Activated naive CD8-positive, alpha-beta T cell treated with anti-CD3 and anti-CD28 coated beads for 36 hours (primary cell): ENCODE results near the gene CELF2. TPM values are rescaled to one million over a fixed set of nuclear protein-coding genes. Genes with fewer than 3 reads are reported as not detected.
A peak's percentile ranks its signal among the peaks of the same experiment; 100 is the strongest.

Source experiments
- DNase-seq: peaks from one replicate; pipeline ENCODE4 v3.0.0; 2021
- H3K27ac Mint-ChIP-seq: one replicate; pipeline ENCODE4 v1.8.0; 2022; ENCODE audit warnings: mild to moderate bottlenecking, moderate library complexity, mixed read lengths
- H3K27me3 Mint-ChIP-seq: one replicate; pipeline ENCODE4 v1.8.0; 2022; ENCODE audit warnings: mild to moderate bottlenecking, mixed read lengths
- H3K36me3 Mint-ChIP-seq: one replicate; pipeline ENCODE4 v1.8.0; 2021; ENCODE audit warnings: mild to moderate bottlenecking, mixed read lengths
- H3K4me1 Mint-ChIP-seq: one replicate; pipeline ENCODE4 v1.8.0; 2021; ENCODE audit warnings: mixed read lengths
- H3K4me3 Mint-ChIP-seq: one replicate; pipeline ENCODE4 v1.8.0; 2022; ENCODE audit warnings: mild to moderate bottlenecking, moderate library complexity, mixed read lengths
- H3K9me3 Mint-ChIP-seq: one replicate; pipeline ENCODE4 v1.8.0; 2022; ENCODE audit warnings: mixed read lengths
- total RNA-seq, 2 experiments: library from RNA; stranded (reverse); gene quantifications; one replicate each; pipeline ENCODE4 v1.2.3, GENCODE V29; 2021

CELF2 gene
- total RNA-seq, 2 experiments from 2014 or later: 137 to 139 TPM

GRCh38 chr10:11261143-11261542 is 243.5 kb downstream of the CELF2 start:
- Mint-ChIP-seq H3K9me3 (no peaks in the 10 kb centered on the region), H3K27ac (peak overlapping the region; percentile 59), H3K4me3 (no peak overlapping the region), H3K4me1 (peaks cover 80% of the 10 kb centered on the region), H3K36me3 (peaks cover 83% of the 10 kb centered on the region), H3K27me3 (no peaks in the 10 kb centered on the region)
- no peak for DNase-seq

GRCh38 chr10:11261687-11262493 is 244.2 kb downstream of the CELF2 start:
- Mint-ChIP-seq H3K4me3 (no peak overlapping the region), H3K27ac (peak overlapping the region; percentile 59), H3K9me3 (no peaks in the 10 kb centered on the region), H3K27me3 (no peaks in the 10 kb centered on the region), H3K4me1 (peaks cover 79% of the 10 kb centered on the region), H3K36me3 (peaks cover 83% of the 10 kb centered on the region)
- DNase-seq: no peak

GRCh38 chr10:11262494-11263345 is 245.0 kb downstream of the CELF2 start:
- Mint-ChIP-seq H3K36me3 (peaks cover 79% of the 10 kb centered on the region), H3K4me1 (peaks cover 78% of the 10 kb centered on the region), H3K27ac (peak overlapping the region; percentile 59), H3K27me3 (no peaks in the 10 kb centered on the region), H3K9me3 (no peaks in the 10 kb centered on the region), H3K4me3 (no peak overlapping the region)
- DNase-seq: no peak

- H3K27me3 Mint-ChIP-seq: no peaks in the 10 kb centered on the region
- peak overlapping the region; percentile 52 for H3K27ac Mint-ChIP-seq
- no peaks in the 10 kb centered on the region for H3K9me3 Mint-ChIP-seq
- H3K4me1 Mint-ChIP-seq: peaks cover 81% of the 10 kb centered on the region
- H3K4me3 Mint-ChIP-seq: no peak overlapping the region
- no peak for DNase-seq
- peaks cover 71% of the 10 kb centered on the region for H3K36me3 Mint-ChIP-seq
These were observed 246.1 kb downstream of the CELF2 start for GRCh38 chr10:11263767-11264166.

GRCh38 chr10:11264296-11265048 is 246.8 kb downstream of the CELF2 start:
- DNase-seq: no peak
- peaks cover 72% of the 10 kb centered on the region for H3K36me3 Mint-ChIP-seq
- H3K9me3 Mint-ChIP-seq: no peaks in the 10 kb centered on the region
- no peaks in the 10 kb centered on the region for H3K27me3 Mint-ChIP-seq
- H3K4me3 Mint-ChIP-seq: no peak overlapping the region
- H3K4me1 Mint-ChIP-seq: peaks cover 85% of the 10 kb centered on the region
- H3K27ac Mint-ChIP-seq: peak overlapping the region; percentile 52

- no peaks in the 10 kb centered on the region for H3K9me3 Mint-ChIP-seq
- DNase-seq: no peak
- H3K4me1 Mint-ChIP-seq: peaks cover 88% of the 10 kb centered on the region
- H3K4me3 Mint-ChIP-seq: no peak overlapping the region
- H3K36me3 Mint-ChIP-seq: peaks cover 72% of the 10 kb centered on the region
- H3K27me3 Mint-ChIP-seq: no peaks in the 10 kb centered on the region
- peak overlapping the region; percentile 52 for H3K27ac Mint-ChIP-seq
These were observed 247.8 kb downstream of the CELF2 start for GRCh38 chr10:11265484-11265883.

GRCh38 chr10:11266426-11266825 is 248.8 kb downstream of the CELF2 start:
- no peaks in the 10 kb centered on the region for H3K27me3 Mint-ChIP-seq
- H3K4me3 Mint-ChIP-seq: no peak overlapping the region
- H3K4me1 Mint-ChIP-seq: peaks cover 86% of the 10 kb centered on the region
- DNase-seq: no peak
- peaks cover 76% of the 10 kb centered on the region for H3K36me3 Mint-ChIP-seq
- H3K9me3 Mint-ChIP-seq: no peaks in the 10 kb centered on the region
- H3K27ac Mint-ChIP-seq: peak overlapping the region; percentile 75

GRCh38 chr10:11270135-11270857 is 252.6 kb downstream of the CELF2 start:
- peaks cover 73% of the 10 kb centered on the region for H3K36me3 Mint-ChIP-seq
- no peaks in the 10 kb centered on the region for H3K9me3 Mint-ChIP-seq

GRCh38 chr10:11270858-11271179 is 253.1 kb downstream of the CELF2 start:
- DNase-seq: no peak
- peak overlapping the region; percentile 88 for H3K27ac Mint-ChIP-seq
- H3K36me3 Mint-ChIP-seq: peaks cover 72% of the 10 kb centered on the region
- H3K4me3 Mint-ChIP-seq: no peak overlapping the region
- H3K9me3 Mint-ChIP-seq: no peaks in the 10 kb centered on the region
- no peaks in the 10 kb centered on the region for H3K27me3 Mint-ChIP-seq
- H3K4me1 Mint-ChIP-seq: peaks cover 75% of the 10 kb centered on the region

More at GRCh38 chr10:11270135-11270857, 252.6 kb downstream of the CELF2 start:
- H3K27me3 Mint-ChIP-seq: no peaks in the 10 kb centered on the region
- DNase-seq: peak; percentile 75
- H3K4me1 Mint-ChIP-seq: peaks cover 76% of the 10 kb centered on the region
- peak overlapping the region; percentile 88 for H3K27ac Mint-ChIP-seq
- H3K4me3 Mint-ChIP-seq: no peak overlapping the region

GRCh38 chr10:11272915-11273389 is 255.3 kb downstream of the CELF2 start:
- no peak for DNase-seq
- peak overlapping the region; percentile 32 for H3K4me3 Mint-ChIP-seq
- peak overlapping the region; percentile 62 for H3K27ac Mint-ChIP-seq
- H3K9me3 Mint-ChIP-seq: no peaks in the 10 kb centered on the region
- peaks cover 69% of the 10 kb centered on the region for H3K36me3 Mint-ChIP-seq
- no peaks in the 10 kb centered on the region for H3K27me3 Mint-ChIP-seq
- H3K4me1 Mint-ChIP-seq: peaks cover 65% of the 10 kb centered on the region

- H3K4me3 Mint-ChIP-seq: no peak overlapping the region
- no peaks in the 10 kb centered on the region for H3K27me3 Mint-ChIP-seq
- DNase-seq: no peak
- H3K36me3 Mint-ChIP-seq: peaks cover 69% of the 10 kb centered on the region
- no peaks in the 10 kb centered on the region for H3K9me3 Mint-ChIP-seq
- peak overlapping the region; percentile 61 for H3K27ac Mint-ChIP-seq
- H3K4me1 Mint-ChIP-seq: peaks cover 52% of the 10 kb centered on the region
These were observed 256.8 kb downstream of the CELF2 start for GRCh38 chr10:11274452-11274851.

- no peak for DNase-seq
- Mint-ChIP-seq H3K27ac (peak overlapping the region; percentile 60), H3K4me1 (peaks cover 44% of the 10 kb centered on the region), H3K4me3 (no peak overlapping the region), H3K27me3 (no peaks in the 10 kb centered on the region), H3K9me3 (no peaks in the 10 kb centered on the region), H3K36me3 (peaks cover 63% of the 10 kb centered on the region)
These were observed 258.0 kb downstream of the CELF2 start for GRCh38 chr10:11275651-11276050.

- H3K36me3 Mint-ChIP-seq: peaks cover 64% of the 10 kb centered on the region
- peak overlapping the region; percentile 31 for H3K27ac Mint-ChIP-seq
- no peaks in the 10 kb centered on the region for H3K9me3 Mint-ChIP-seq
- H3K27me3 Mint-ChIP-seq: no peaks in the 10 kb centered on the region
- H3K4me3 Mint-ChIP-seq: no peak overlapping the region
- peaks cover 43% of the 10 kb centered on the region for H3K4me1 Mint-ChIP-seq
- DNase-seq: no peak
These were observed 258.8 kb downstream of the CELF2 start for GRCh38 chr10:11276449-11276990.

GRCh38 chr10:11279314-11279713 is 261.6 kb downstream of the CELF2 start:
- no peak overlapping the region for H3K4me3 Mint-ChIP-seq
- H3K27ac Mint-ChIP-seq: no peak overlapping the region
- peaks cover 44% of the 10 kb centered on the region for H3K36me3 Mint-ChIP-seq
- no peak for DNase-seq
- no peaks in the 10 kb centered on the region for H3K27me3 Mint-ChIP-seq
- no peaks in the 10 kb centered on the region for H3K9me3 Mint-ChIP-seq
- peaks cover 24% of the 10 kb centered on the region for H3K4me1 Mint-ChIP-seq
